Measurements from ENCODE around the gene SLC10A7.

Gene SLC10A7, protein sequence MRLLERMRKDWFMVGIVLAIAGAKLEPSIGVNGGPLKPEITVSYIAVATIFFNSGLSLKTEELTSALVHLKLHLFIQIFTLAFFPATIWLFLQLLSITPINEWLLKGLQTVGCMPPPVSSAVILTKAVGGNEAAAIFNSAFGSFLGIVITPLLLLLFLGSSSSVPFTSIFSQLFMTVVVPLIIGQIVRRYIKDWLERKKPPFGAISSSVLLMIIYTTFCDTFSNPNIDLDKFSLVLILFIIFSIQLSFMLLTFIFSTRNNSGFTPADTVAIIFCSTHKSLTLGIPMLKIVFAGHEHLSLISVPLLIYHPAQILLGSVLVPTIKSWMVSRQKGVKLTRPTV

GRCh38 chr4:146521541-146522097, at the start of gene SLC10A7:
SLC10A7 (minus strand) TSS chr4:146521940; CDS start chr4:146521717, 223 bp downstream.
- DNase-seq = no peak

GRCh38 chr4:146567396-146567795, 45.7 kb upstream of the SLC10A7 start:
- no peak for DNase-seq

DNA sequence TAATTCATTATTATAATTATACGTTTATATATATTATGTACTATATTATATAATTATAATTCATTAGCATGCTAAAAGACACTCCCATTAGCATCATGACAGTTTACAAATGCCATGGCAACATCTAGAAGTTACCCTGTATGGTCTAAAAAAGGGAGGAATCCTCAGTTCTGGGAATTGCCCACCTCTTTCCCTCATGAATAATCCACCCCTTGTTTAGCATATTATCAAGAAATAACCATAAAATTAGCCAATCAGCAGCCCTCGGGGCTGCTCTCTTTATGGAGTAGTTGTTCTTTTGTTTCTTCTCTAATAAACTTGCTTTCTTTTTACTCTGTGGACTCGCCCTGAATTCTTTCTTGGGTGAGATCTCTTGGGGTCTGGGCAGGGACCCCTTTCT, 42.8 kb upstream of the SLC10A7 start:
- DNase-seq = no peak

- no peak for DNase-seq
These were observed 28.4 kb upstream of the SLC10A7 start for GRCh38 chr4:146550161-146550560.

DNA sequence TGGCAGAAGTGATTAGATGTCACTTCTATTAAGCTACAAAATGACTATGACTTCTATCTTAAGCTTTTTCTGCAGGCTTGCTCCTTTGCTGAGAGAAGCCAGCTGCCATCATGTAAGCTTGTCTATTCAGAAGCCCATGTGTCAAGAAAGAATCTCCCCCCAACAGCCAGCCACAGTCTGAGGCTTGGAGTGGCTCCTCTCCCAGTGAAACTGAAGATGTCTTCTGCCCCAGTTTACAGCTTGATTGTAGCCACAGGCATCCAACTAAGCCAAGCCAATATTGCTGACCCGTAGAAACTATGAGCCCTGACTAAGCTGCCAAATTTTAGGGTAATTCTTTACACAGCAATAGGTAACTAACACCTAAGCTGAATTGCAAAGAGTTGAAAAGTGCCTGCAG, 26.7 kb upstream of the SLC10A7 start:
- no peak for DNase-seq

DNA sequence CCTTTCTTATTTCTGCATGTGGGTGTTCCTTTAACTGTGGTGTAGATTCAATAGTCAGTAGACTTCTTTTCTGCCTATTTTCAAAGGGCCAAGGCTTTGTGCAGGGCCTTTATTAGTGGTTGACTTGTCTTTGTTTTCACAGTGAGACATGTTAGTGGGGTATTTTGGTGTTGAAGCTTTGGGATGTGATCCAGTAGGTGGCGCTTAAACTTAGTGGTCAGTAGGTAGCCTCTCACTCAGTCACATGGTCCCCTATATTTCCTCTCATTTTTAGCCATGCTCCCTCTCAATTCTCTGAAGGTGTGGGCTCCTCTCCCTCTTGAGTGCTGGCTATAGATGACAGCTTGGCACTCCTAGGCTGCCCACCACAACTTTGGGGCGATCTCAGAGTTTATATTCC, 23.4 kb upstream of the SLC10A7 start:
- DNase-seq = no peak

- DNase-seq = no peak
These were observed 12.4 kb upstream of the SLC10A7 start for GRCh38 chr4:146534178-146534577.

DNA sequence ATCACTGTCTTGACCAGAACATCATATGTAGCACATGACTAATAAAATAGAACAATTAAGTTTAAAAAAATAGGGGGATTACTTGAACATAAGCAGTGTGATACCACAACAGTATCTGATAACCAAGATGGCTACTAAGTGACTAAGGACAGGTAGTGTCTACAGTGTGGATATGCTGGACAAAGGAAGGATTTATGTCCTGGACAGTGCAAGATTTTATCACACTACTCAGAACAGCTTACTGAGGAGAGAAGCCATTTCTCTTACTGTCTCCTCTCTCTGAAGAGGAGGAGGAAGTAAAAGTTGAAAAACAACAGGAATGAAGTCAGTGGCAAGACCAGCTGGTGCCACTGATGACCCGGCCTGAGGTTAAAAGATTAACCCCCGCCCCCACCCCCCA, 4.0 kb upstream of the SLC10A7 start:
- no peak for DNase-seq

DNA sequence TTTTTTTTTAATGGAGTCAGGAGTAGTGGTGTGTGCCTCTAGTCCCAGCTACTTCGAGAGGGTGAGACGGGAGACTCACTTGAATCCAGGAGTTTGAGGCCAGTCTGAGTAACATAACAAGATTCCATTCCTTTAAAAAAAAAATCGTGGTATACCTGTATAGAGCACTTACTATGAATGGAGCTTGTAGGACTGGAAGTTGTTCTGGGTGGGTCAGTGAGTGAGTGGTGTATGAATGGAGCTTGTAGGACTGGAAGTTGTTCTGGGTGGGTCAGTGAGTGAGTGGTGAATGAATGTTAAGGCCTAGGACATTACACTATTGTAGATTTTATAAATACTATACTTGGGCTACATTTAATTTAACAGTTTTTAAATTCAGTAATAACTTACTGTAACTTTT, 2.9 kb upstream of the SLC10A7 start:
- no peak for DNase-seq

GRCh38 chr4:146522869-146523205, 1.1 kb upstream of the SLC10A7 start:
- DNase-seq = no peak

GRCh38 chr4:146522098-146522868, 543 bp upstream of the SLC10A7 start:
- no peak for DNase-seq

- DNase-seq = no peak
These were observed 722 bp downstream of the SLC10A7 start for GRCh38 chr4:146520896-146521540.

GRCh38 chr4:146514651-146515357, 6.9 kb downstream of the SLC10A7 start:
- DNase-seq = no peak

GRCh38 chr4:146513548-146513947, 8.2 kb downstream of the SLC10A7 start:
- no peak for DNase-seq

DNA sequence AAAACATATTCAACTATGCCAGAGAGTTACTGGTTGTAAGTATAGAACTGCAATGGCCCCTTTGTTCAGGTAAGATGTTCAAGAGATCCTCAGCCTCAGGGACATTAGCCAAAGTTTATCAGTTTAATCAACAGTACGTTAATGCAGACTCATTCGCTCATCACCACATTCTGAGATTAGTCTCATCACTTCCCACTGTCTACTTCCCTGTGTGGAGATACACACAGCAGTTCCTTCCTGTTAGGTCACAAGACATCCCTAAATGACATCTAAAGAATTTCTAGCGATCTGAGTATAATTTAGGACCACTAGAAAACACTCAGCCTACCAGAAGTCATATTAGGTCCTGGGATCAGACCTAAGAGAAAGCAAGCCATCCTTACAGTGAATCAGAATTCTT, 10.4 kb downstream of the SLC10A7 start:
- DNase-seq = no peak

GRCh38 chr4:146510942-146511341, 10.8 kb downstream of the SLC10A7 start:
- DNase-seq = no peak

GRCh38 chr4:146508229-146508939, 13.4 kb downstream of the SLC10A7 start:
- no peak for DNase-seq

DNA sequence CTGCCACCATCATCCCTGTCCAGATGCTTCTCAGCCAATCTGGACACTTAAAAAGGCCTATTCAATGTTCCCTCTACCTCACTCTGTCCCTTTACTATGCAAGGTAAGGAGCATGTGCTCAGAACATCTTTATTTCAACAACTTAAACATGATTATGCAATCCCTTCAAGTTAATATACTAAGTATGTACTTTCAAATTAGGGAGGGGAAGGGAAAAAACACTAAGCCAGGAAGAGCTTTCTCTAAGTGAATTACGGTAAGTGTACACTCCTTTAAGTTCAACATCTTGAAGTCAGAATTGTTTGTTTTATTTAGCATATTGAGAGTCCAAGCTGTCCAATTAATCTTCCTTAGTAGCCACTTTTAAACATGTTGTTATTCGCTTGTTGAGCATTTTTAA, 14.1 kb downstream of the SLC10A7 start:
- DNase-seq = no peak

- no peak for DNase-seq
These were observed 15.5 kb downstream of the SLC10A7 start for GRCh38 chr4:146506272-146506671.

DNA sequence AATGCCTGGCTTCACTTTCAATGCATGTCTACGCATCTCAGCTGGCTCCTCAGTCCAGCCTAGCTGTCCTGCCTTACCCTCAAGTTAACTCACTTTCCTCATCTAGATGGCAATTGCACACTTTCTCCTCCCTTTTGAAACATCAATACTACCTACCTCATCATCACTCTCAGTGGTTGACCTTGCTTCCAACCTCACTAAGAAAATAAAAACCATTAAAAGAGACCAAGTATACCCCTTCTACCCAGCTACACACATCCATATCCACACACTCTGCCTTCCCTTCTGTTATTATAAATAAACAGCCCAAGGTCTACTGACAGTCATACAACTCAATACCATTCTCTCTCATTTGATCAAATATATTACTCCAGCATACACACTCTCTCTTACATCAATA, 21.5 kb downstream of the SLC10A7 start:
- DNase-seq = no peak

GRCh38 chr4:146498291-146498690, 23.4 kb downstream of the SLC10A7 start:
- no peak for DNase-seq

- no peak for DNase-seq
These were observed 26.5 kb downstream of the SLC10A7 start for GRCh38 chr4:146495269-146495668.

Data from cortex of kidney (tissue), 1 donor.